Measurements from ENCODE around the gene ATP6V1C2. TPM values are rescaled to one million over a fixed set of nuclear protein-coding genes. Genes with fewer than 3 reads are reported as not detected.

ATP6V1C2 gene
- total and polyA plus RNA-seq, 3 donors from 2014 or later: 3.6 to 6.2 (median 5.9) TPM

DNA sequence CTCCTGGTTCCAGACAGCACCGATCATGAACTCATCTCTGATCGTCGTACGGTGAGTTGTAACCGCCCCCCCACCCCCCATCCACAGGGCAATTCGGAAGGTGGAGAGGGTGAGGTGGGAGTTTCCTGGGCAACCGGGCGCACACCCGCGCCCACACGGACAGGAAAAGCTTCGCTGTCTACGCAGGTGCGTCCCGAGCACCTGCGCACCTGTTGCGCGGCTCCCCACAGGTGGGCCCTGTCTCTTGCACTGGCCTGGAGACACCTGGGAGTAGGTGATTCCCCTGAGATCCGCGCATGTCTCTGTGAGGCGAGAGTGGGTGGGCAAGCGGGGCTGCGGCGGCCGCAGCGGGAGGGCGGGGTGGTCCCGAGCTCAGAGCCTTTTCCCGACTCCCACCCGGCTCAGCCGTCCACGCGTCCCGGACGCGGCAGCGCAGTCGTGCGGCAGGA lies 459 bp upstream of the ATP6V1C2 start:
- WGBS, 2 donors: 3 to 5% methylated on average over 17 to 34 of the region's 39 CpGs
- intact Hi-C loops (cut with DNase I; ENCODE audit: low total_unique reads): no loop called here
- peak overlapping the region; percentile 37 to 45 for H3K4me3 ChIP-seq
- TF ChIP-seq POLR2A (IDR thresholded peaks at IDR 0.05): no peak
- TF ChIP-seq, protein P1, sequence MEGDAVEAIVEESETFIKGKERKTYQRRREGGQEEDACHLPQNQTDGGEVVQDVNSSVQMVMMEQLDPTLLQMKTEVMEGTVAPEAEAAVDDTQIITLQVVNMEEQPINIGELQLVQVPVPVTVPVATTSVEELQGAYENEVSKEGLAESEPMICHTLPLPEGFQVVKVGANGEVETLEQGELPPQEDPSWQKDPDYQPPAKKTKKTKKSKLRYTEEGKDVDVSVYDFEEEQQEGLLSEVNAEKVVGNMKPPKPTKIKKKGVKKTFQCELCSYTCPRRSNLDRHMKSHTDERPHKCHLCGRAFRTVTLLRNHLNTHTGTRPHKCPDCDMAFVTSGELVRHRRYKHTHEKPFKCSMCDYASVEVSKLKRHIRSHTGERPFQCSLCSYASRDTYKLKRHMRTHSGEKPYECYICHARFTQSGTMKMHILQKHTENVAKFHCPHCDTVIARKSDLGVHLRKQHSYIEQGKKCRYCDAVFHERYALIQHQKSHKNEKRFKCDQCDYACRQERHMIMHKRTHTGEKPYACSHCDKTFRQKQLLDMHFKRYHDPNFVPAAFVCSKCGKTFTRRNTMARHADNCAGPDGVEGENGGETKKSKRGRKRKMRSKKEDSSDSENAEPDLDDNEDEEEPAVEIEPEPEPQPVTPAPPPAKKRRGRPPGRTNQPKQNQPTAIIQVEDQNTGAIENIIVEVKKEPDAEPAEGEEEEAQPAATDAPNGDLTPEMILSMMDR (IDR thresholded peaks at IDR 0.05): no peak
- no peaks in the 10 kb centered on the region for H3K9me3 ChIP-seq
- peaks cover 6% of the 10 kb centered on the region for H3K4me1 ChIP-seq
- H3K36me3 ChIP-seq (ENCODE audit: low read depth, missing control alignments): no peaks in the 10 kb centered on the region
- H3K27ac ChIP-seq: no peak overlapping the region
- DNase-seq: no peak
- H3K27me3 ChIP-seq: no peaks in the 10 kb centered on the region

- H3K9me3 ChIP-seq: no peaks in the 10 kb centered on the region
- 13% methylated on average over 7 of the region's 7 CpGs for WGBS, 2 donors
- H3K36me3 ChIP-seq (ENCODE audit: low read depth, missing control alignments): no peaks in the 10 kb centered on the region
- H3K4me1 ChIP-seq: peaks cover 6% of the 10 kb centered on the region
- no peak overlapping the region for H3K27ac ChIP-seq
- DNase-seq: no peak
- TF ChIP-seq, protein P1 (IDR thresholded peaks at IDR 0.05): no peak
- no peak for TF ChIP-seq POLR2A (IDR thresholded peaks at IDR 0.05)
- no peaks in the 10 kb centered on the region for H3K27me3 ChIP-seq
- intact Hi-C loops (cut with DNase I; ENCODE audit: low total_unique reads): no loop called here
- H3K4me3 ChIP-seq: peak overlapping the region; percentile 37 to 45
These were observed 909 bp downstream of the ATP6V1C2 start for GRCh38 chr2:10722252-10722825.

DNA sequence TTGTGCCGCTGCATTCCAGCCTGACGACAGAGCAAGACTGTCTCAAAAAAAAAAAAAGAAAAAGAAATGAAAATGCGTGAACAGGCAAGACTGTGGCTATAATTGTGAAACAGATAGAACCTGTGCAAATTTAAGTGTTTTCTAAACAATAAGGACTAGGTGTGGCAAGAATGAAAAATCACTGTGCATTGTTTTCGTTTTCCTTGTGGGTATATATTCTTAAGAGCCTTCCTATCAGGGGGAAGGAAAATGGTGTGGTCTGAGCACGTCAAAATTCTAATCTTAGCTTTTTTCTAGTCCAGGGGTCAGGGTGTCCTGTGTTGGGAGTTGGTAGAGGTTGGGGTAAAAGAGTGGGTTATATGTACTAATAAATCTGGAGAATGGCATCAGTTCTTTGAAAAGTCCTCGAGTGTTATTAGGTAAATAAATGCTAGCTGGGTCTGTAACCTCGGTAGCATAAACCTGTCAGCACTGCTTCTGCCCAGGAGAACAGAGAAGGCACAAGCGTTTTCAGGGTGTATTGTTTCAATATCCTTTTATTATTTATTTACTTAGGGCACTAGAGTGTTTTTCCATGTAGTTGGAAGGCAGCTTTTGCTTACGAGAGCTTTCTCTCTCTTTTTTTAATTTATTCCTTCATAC lies 11.6 kb downstream of the ATP6V1C2 start:
- no peak overlapping the region for H3K27ac ChIP-seq
- no peak for DNase-seq
- 62 to 68% methylated on average over 9 of the region's 9 CpGs for WGBS, 2 donors
- no peak for TF ChIP-seq POLR2A (IDR thresholded peaks at IDR 0.05)
- TF ChIP-seq, protein P1 (IDR thresholded peaks at IDR 0.05): no peak
- H3K4me1 ChIP-seq: no peaks in the 10 kb centered on the region
- intact Hi-C loops (cut with DNase I; ENCODE audit: low total_unique reads): no loop called here
- no peak overlapping the region for H3K4me3 ChIP-seq
- H3K9me3 ChIP-seq: no peaks in the 10 kb centered on the region
- H3K36me3 ChIP-seq (ENCODE audit: low read depth, missing control alignments): no peaks in the 10 kb centered on the region
- no peaks in the 10 kb centered on the region for H3K27me3 ChIP-seq

DNA sequence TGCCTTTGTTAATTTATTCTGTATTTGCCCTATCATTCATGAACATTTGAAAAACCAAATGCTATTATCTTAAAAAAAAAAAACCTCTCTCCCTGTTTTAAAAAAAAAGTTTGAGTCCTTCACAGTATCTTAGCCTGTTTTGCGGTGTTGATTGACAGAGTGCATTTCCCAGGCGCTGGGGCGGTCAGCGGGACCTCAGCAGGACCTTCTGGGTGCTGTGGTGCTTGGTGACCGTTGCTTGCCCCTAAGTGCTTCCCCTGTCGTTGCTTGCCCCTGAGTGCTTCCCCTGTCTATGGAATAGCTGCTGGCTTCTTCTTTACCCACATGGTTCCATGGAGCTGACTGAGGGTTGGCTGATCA lies 12.1 kb downstream of the ATP6V1C2 start:
- 58 to 60% methylated on average over 6 of the region's 6 CpGs for WGBS, 2 donors
- Histone ChIP-seq H3K27ac (no peak overlapping the region), H3K4me3 (no peak overlapping the region), H3K36me3 (ENCODE audit: low read depth, missing control alignments) (no peaks in the 10 kb centered on the region), H3K27me3 (no peaks in the 10 kb centered on the region), H3K9me3 (no peaks in the 10 kb centered on the region), H3K4me1 (no peaks in the 10 kb centered on the region)
- intact Hi-C loops (cut with DNase I; ENCODE audit: low total_unique reads): no loop called here
- no peak for DNase-seq
- no peak for TF ChIP-seq POLR2A (IDR thresholded peaks at IDR 0.05)
- TF ChIP-seq, protein P1 (IDR thresholded peaks at IDR 0.05): no peak

- intact Hi-C loops (cut with DNase I; ENCODE audit: low total_unique reads): no loop called here
- no peaks in the 10 kb centered on the region for H3K4me1 ChIP-seq
- WGBS, 2 donors: 82 to 85% methylated on average over 5 of the region's 5 CpGs
- TF ChIP-seq, protein P1 (IDR thresholded peaks at IDR 0.05): no peak
- no peak for TF ChIP-seq POLR2A (IDR thresholded peaks at IDR 0.05)
- no peak for DNase-seq
- H3K9me3 ChIP-seq: no peaks in the 10 kb centered on the region
- H3K27me3 ChIP-seq: no peaks in the 10 kb centered on the region
- no peak overlapping the region for H3K4me3 ChIP-seq
- H3K27ac ChIP-seq: no peak overlapping the region
- H3K36me3 ChIP-seq (ENCODE audit: low read depth, missing control alignments): no peaks in the 10 kb centered on the region
These were observed 12.6 kb downstream of the ATP6V1C2 start for GRCh38 chr2:10733980-10734379.
